OCI-LY7 (cell line): Measurements from ENCODE around the gene ACTR2. TPM values are rescaled to one million over a fixed set of nuclear protein-coding genes. Genes with fewer than 3 reads are reported as not detected.

ENCODE experiments used
- BruUV-seq: library from RNA; stranded (reverse); fragments of 400-500 nt; replicated peaks from 2 replicates; lab custom pipeline; 2021; lab: Mats Ljungman, UMichigan
- CTCF ChIA-PET: fragments of 300-600 bp; sonication (Branson Sonifier 250); formaldehyde crosslinking; loops from one replicate; lab custom pipeline; 2022; ENCODE audit warnings: antibody characterized with exemption; ENCODE audit not compliant: unreplicated experiment; lab: Charles Lee
- POLR2A ChIA-PET: fragments of 300-600 bp; sonication (Branson Sonifier 250); formaldehyde crosslinking; loops from one replicate; lab custom pipeline; 2022; ENCODE audit warnings: antibody characterized with exemption; lab: Charles Lee
- DNase-seq: peaks from one replicate; pipeline ENCODE4 v3.0.0-alpha.2; 2015; ENCODE audit warnings: low spot score
- H2AFZ ChIP-seq: fragments of 200-600 bp; sonication (generic), shearing (Covaris generic); 2 replicates; pipeline ENCODE4 v1.6.1; 2014; ENCODE audit warnings: mild to moderate bottlenecking, antibody characterized with exemption, low read length, moderate library complexity
- H3K27ac ChIP-seq: fragments of 200-600 bp; sonication (generic); 2 replicates; pipeline ENCODE4 v1.5.1; 2014; ENCODE audit warnings: mixed run types, low read depth, mild to moderate bottlenecking, moderate library complexity, low read length, inconsistent platforms; ENCODE audit not compliant: poor library complexity, severe bottlenecking
- H3K36me3 ChIP-seq: fragments of 200-600 bp; sonication (generic); 2 replicates; pipeline ENCODE4 v1.6.1; 2014; ENCODE audit warnings: mild to moderate bottlenecking, antibody characterized with exemption, low read length, moderate library complexity, mixed read lengths; ENCODE audit not compliant: insufficient read depth
- H3K4me1 ChIP-seq: fragments of 200-600 bp; sonication (generic); 2 replicates; pipeline ENCODE4 v1.5.1; 2014; ENCODE audit warnings: mild to moderate bottlenecking, low read length; ENCODE audit not compliant: insufficient read depth, poor library complexity, severe bottlenecking
- H3K4me2 ChIP-seq: fragments of 200-600 bp; sonication (generic); 2 replicates; pipeline ENCODE4 v1.6.1; 2014; ENCODE audit warnings: mild to moderate bottlenecking, low read length
- H3K4me3 ChIP-seq: fragments of 200-600 bp; sonication (generic); 2 replicates; pipeline ENCODE4 v1.5.1; 2014; ENCODE audit warnings: mild to moderate bottlenecking, low read depth, low read length; ENCODE audit not compliant: poor library complexity, severe bottlenecking
- H3K79me2 ChIP-seq: fragments of 200-600 bp; sonication (generic); 2 replicates; pipeline ENCODE4 v1.6.1; 2016; ENCODE audit warnings: low read depth, mild to moderate bottlenecking, low read length, moderate library complexity, mixed read lengths; ENCODE audit not compliant: insufficient read depth
- H3K9me2 ChIP-seq: fragments of 200-600 bp; sonication (generic); 2 replicates; pipeline ENCODE4 v1.6.1; 2016; ENCODE audit warnings: mild to moderate bottlenecking, low read length, mixed read lengths; ENCODE audit not compliant: insufficient read depth
- H3K9me3 ChIP-seq: fragments of 200-600 bp; sonication (generic); 2 replicates; pipeline ENCODE4 v1.6.1; 2014; ENCODE audit warnings: mild to moderate bottlenecking, mixed run types, low read length, mixed read lengths
- H4K20me1 ChIP-seq: fragments of 200-600 bp; sonication (generic); 2 replicates; pipeline ENCODE4 v1.6.1; 2014; ENCODE audit warnings: mild to moderate bottlenecking, antibody characterized with exemption, low read length, moderate library complexity, mixed read lengths; ENCODE audit not compliant: insufficient read depth
- CTCF ChIP-seq: fragments of 200-600 bp; sonication (generic); conservative IDR thresholded peaks from 2 replicates; pipeline ENCODE4 v1.5.1; 2014; ENCODE audit warnings: mild to moderate bottlenecking, antibody characterized with exemption, low read length, moderate library complexity, mixed read lengths
- EZH2phosphoT487 ChIP-seq: fragments of 200-600 bp; sonication (generic); IDR thresholded peaks from 2 replicates; pipeline ENCODE4 v1.6.1; 2018; ENCODE audit warnings: low read depth, borderline replicate concordance, mild to moderate bottlenecking, mixed run types, antibody characterized with exemption, low read length, moderate library complexity, mixed read lengths
- intact Hi-C: fragments of 100-400 bp; cut with micrococcal nuclease; formaldehyde crosslinking; loops from one replicate; pipeline ENCODE4 v1.10.0; 2022; ENCODE audit not compliant: unreplicated experiment
- total RNA-seq, 2 experiments: library from RNA; depleted of rRNA in 1 of 2; stranded (reverse); fragments of >200 nt in 1 of 2; shearing (Covaris generic) in 1 of 2; gene quantifications; 2 replicates each; pipeline ENCODE4 v1.2.3, GENCODE V29; 2014 to 2022

ACTR2 gene
- total RNA-seq, 2 experiments from 2014 or later = 69.0 to 412 TPM

GRCh38 chr2:65213035-65213434 is 14.6 kb upstream of the ACTR2 start:
- ChIA-PET CTCF (no interaction called here), POLR2A (interaction anchor here (0.6 to 3.8 kb wide), 5 partner anchors 13 to 164 kb away, joined by 3 to 37 read pairs (median 4); partner anchors contain the start of gene ACTR2)
- BruUV-seq = no TSS peak
- no peak for DNase-seq
- no peak overlapping the region for H3K27ac ChIP-seq
- peaks cover 32% of the 10 kb centered on the region for H3K4me1 ChIP-seq
- no peak overlapping the region for H3K4me3 ChIP-seq
- H4K20me1 ChIP-seq = no peaks in the 10 kb centered on the region
- intact Hi-C loops = no loop called here
- no peaks in the 10 kb centered on the region; the same call in 1 of the 2 replicates for H3K9me3 ChIP-seq
- no peaks in the 10 kb centered on the region for H3K9me2 ChIP-seq
- H3K79me2 ChIP-seq = no peaks in the 10 kb centered on the region
- TF ChIP-seq EZH2phosphoT487 = no peak
- TF ChIP-seq CTCF = no peak
- H3K36me3 ChIP-seq = no peaks in the 10 kb centered on the region
- H2AFZ ChIP-seq = no peak overlapping the region
- H3K4me2 ChIP-seq = no peak overlapping the region

- H3K4me1 ChIP-seq = peaks cover 21% of the 10 kb centered on the region
- H4K20me1 ChIP-seq = no peaks in the 10 kb centered on the region
- TF ChIP-seq EZH2phosphoT487 (no peak), CTCF (no peak)
- no peak overlapping the region for H3K27ac ChIP-seq
- H2AFZ ChIP-seq = no peak overlapping the region
- no peak for DNase-seq
- CTCF ChIA-PET = no interaction called here
- intact Hi-C loops = no loop called here
- POLR2A ChIA-PET = interaction anchor here (3.9 kb wide), 1 partner anchor 12 kb away, joined by 24 read pairs; the partner anchor contains the start of gene ACTR2
- no peak overlapping the region for H3K4me2 ChIP-seq
- H3K36me3 ChIP-seq = peaks cover 4% of the 10 kb centered on the region; the same call in 1 of the 2 replicates
- no peak overlapping the region for H3K4me3 ChIP-seq
- H3K9me3 ChIP-seq = no peaks in the 10 kb centered on the region; the same call in 1 of the 2 replicates
- no peaks in the 10 kb centered on the region for H3K79me2 ChIP-seq
- no peaks in the 10 kb centered on the region for H3K9me2 ChIP-seq
- BruUV-seq = no TSS peak
Observed at GRCh38 chr2:65214361-65214760, 13.3 kb upstream of the ACTR2 start.

- H3K79me2 ChIP-seq = no peaks in the 10 kb centered on the region
- POLR2A ChIA-PET = interaction anchor here (0.5 to 3.9 kb wide), 2 partner anchors 12 to 114 kb away, joined by 3 to 24 read pairs; partner anchors contain the start of gene ACTR2
- CTCF ChIA-PET = no interaction called here
- peaks cover 16% of the 10 kb centered on the region for H3K4me1 ChIP-seq
- H3K27ac ChIP-seq = no peak overlapping the region
- no peak overlapping the region for H3K4me2 ChIP-seq
- TF ChIP-seq CTCF = no peak
- no peak for TF ChIP-seq EZH2phosphoT487
- DNase-seq = no peak
- no peaks in the 10 kb centered on the region; the same call in 1 of the 2 replicates for H3K9me3 ChIP-seq
- intact Hi-C loops = no loop called here
- H3K9me2 ChIP-seq = no peaks in the 10 kb centered on the region
- peaks cover 7% of the 10 kb centered on the region; the same call in 1 of the 2 replicates for H3K36me3 ChIP-seq
- H2AFZ ChIP-seq = no peak overlapping the region
- no peaks in the 10 kb centered on the region for H4K20me1 ChIP-seq
- H3K4me3 ChIP-seq = no peak overlapping the region
- no TSS peak for BruUV-seq
Observed at GRCh38 chr2:65214843-65215242, 12.8 kb upstream of the ACTR2 start.
